Uterus (tissue), 2 donors: Measurements from ENCODE around the gene ARCN1.

Experiments
- CTCF ChIP-seq, 4 experiments: fragments of 200-600 bp in 2 of 4; fragments of 450-650 bp in 2 of 4; sonication (generic) in 2 of 4; IDR thresholded peaks; one replicate each; pipeline ENCODE4 v1.5.1; 2016 to 2019; ENCODE audit warnings: antibody characterized with exemption in 4 of 4, mild to moderate bottlenecking in 2 of 4, moderate library complexity in 1 of 4
- POLR2A ChIP-seq, 2 donors: fragments of 450-650 bp; IDR thresholded peaks; one replicate each; pipeline ENCODE4 v1.6.1; 2016; ENCODE audit warnings: antibody characterized with exemption in 2 of 2, mild to moderate bottlenecking in 1 of 2, moderate library complexity in 1 of 2

GRCh38 chr11:118614511-118614910 is 42.3 kb downstream of the ARCN1 start:
- TF ChIP-seq CTCF (IDR thresholded peaks at IDR 0.05) (no peak), POLR2A (IDR thresholded peaks at IDR 0.05) (no peak)
